ENCODE measurements around the gene GSK3B.

DNA sequence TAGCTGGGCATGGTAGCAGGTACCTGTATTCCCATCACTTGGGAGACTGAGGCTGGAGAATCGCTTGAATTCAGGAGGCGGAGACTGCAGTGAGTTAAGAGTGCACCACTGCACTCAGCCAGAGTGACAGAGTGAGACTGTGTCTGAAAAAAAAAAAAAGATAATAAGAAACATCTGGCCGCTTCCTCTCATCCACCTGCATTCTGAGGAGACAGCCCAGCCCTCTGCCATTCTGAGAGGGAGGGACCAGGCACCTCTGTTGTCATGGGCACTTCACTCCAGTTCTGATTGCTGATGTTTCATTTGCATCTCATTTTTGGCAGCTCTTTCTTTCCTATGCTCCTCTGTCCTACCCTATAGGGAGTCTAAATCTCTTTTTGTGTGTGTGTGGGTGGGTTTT lies 36.4 kb upstream of the GSK3B start:
- TF ChIP-seq CTCF (optimal IDR thresholded peaks at IDR 0.05 in 1 of 3, IDR thresholded peaks at IDR 0.05 in 1 of 3, conservative IDR thresholded peaks at IDR 0.05 in 1 of 3; ENCODE audit: extremely low read depth in 1 of 3, insufficient read depth in 2 of 3, low read length in 3 of 3) (no peak), EZH2 (IDR thresholded peaks at IDR 0.05; ENCODE audit: low read length) (no peak)
